Left hindlimb (tissue), 1 donor: ENCODE measurements around the gene GPR61.

ENCODE experiments used
- DNase-seq: peaks from one replicate; pipeline ENCODE4 v3.0.0-alpha.2; 2018

GPR61 gene

GRCh38 chr1:109539676-109540075, at the start of gene GPR61:
Gene GPR61, plus strand, starts transcription at chr1:109539872. Its CDS starts 3,151 bp downstream, at chr1:109543023.
- no peak for DNase-seq

- DNase-seq = peak; percentile 65
These were observed 49.4 kb upstream of the GPR61 start for GRCh38 chr1:109490029-109490933.

DNA sequence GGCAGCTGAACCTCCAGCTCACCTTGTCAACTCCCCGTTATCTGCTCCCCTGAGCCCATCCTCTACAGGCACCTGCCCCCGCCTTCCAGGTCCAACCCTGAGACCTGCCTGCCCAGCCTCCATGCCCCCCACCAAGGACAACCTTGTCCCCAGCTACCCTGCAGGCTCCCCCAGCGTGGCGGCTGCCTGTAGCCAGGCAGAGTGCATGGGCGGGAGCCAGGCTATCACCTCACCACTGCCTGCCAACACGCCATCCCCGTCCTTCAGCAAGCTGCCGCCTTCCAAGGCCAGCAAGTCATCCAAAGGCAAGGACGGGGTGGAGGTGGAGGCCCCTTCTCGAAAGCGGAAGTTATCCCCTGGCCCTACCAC, 48.8 kb upstream of the GPR61 start:
- no peak for DNase-seq

GRCh38 chr1:109491372-109491771, 48.3 kb upstream of the GPR61 start:
- no peak for DNase-seq

DNA sequence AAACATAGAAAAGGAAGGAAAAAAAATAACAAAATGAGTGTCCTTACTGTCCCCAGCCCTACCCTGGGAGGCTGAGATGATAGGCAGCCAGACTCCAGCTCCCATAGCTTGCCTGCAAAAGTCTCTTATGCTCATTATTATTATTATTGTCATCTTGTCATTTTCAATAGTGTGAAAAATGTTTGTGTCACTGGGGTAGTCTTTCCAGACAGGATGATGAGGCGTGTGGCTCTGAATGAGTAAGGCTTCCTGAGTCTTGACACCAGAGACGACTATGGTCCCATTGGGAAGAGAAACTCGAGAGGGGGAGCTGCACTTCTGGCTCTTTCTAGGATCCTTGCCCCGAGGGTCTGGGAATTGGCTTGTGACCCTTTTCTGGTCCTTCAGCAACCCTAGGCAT, 46.9 kb upstream of the GPR61 start:
- no peak for DNase-seq

- DNase-seq = no peak
These were observed 46.4 kb upstream of the GPR61 start for GRCh38 chr1:109493227-109493626.

- DNase-seq = peak; percentile 93
These were observed 45.7 kb upstream of the GPR61 start, which contains the start of gene CYB561D1 for GRCh38 chr1:109493805-109494539. Gene CYB561D1, plus strand, starts transcription at chr1:109494094. Its CDS starts 46 bp downstream, at chr1:109494140.

DNA sequence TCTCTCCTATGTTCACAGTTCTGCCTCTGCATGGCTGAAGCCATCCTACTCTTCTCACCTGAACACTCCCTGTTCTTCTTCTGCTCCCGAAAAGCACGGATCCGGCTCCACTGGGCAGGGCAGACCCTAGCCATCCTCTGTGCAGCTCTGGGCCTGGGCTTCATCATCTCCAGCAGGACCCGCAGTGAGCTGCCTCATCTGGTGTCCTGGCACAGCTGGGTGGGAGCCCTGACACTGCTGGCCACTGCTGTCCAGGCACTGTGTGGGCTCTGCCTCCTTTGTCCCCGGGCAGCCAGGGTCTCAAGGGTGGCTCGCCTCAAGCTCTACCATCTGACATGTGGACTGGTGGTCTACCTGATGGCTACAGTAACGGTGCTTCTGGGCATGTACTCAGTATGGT, 43.9 kb upstream of the GPR61 start:
- DNase-seq = no peak

DNA sequence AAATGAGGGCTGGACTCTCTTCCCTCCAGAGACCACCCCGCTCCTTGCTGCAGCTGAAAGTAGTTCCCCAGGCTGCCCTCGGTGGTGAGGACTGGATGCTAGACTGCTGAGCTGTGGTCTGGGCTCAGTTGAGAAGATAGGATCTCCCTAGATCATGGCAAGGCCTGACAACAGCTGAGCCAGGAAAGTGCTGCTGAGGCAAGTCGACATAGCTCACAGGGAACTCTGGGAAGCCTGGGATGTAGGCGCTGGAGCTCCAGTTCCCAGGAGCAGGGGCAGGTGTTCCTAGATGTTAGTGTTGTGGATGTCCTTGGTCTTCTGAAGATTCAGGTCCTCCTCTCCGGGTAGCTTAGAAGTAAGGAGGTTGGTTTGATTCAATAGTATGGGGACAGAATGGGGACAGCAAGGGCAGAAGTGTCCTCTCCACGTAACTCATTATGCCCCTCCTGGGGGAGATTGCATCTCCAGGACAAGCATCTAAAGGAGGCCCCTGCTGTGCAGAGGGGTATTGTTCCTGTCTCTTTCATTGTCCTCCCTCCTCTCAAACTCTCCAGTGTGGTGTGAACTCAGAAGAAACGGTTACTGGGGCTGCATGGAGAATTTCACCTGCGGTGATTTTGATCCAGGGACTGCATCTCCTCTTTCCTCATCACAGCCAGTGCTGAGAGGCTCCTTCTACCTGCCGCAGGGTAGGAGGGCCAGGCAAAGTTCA, 42.1 kb upstream of the GPR61 start:
- DNase-seq = no peak

DNA sequence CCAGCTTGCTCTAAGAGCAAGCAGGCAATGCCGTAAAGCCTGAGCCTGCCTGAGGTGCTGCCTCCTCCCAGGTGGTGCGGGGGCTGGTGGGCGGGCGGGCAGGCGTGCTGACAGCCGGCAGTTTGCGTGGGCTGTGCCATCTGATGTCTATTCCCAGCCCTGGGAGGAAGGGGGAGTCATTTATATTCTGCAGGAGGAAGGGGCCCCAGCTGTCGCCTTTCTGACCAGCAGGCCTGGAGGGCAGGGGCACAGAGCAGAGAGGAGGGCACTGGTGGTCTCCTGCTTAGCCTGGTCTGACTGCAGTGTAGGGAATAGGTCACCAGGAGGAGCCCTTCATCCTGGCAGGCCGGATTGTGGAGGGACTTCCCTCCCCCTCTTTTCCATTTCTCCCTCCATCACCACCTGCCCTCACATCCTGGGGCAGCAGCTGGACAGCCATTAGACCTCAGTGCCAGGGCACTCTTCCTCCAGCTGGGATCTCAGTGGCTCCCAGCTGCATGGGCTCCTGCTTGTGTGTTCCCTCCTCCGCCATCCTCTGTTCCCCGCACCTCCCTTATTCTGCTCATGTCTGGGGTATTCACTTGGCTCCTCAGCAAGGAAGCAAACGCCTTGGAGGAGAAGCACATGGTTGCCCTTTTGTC, 41.4 kb upstream of the GPR61 start:
- DNase-seq = peak; percentile 71

- DNase-seq = no peak
These were observed 40.6 kb upstream of the GPR61 start for GRCh38 chr1:109499081-109499480.

DNA sequence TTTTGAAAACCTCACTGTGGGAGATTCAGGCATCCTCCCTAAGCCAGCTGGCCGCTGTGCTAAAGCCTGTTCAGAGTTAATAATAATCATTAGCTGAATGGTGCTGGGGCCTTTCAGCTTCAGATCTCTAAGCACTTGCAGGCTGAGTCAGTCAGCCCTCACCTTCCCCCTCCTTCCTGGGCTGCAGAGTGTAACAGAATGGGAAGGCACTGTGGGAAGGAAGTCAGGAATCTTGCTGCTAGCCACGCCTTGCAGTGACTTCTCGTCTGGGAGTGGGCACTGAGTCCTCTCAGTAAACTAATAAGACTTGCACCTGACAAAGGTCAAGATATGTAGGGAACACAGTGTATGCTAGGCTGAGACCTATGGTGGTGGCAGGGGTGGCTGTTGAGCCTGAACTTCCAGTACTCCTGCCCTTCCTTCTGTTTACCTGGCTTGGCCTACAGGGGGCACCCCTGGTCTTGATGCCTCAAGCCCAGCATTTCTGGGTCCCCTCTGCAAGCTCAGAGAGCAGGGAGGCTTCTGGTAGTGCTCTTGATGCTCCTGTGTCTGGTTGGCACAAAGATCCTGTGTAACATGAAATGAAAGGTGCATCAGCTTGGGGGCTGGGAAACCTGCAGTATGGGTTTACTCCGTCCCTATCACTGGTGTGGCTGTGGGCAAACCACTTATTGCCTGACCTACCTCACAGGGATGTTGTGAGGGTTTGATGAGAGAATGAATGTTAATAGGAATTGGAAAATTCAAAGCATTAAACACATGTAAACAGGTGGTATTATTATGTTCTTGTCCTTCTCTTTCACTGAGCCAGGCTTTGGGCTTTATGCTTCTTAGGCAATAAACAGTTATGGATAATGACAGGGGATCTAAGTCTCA, 39.8 kb upstream of the GPR61 start:
- DNase-seq = no peak

GRCh38 chr1:109500941-109501381, 38.7 kb upstream of the GPR61 start:
- no peak for DNase-seq

- DNase-seq = no peak
These were observed 37.9 kb upstream of the GPR61 start for GRCh38 chr1:109501644-109502363.

GRCh38 chr1:109502364-109502851, 37.3 kb upstream of the GPR61 start:
- DNase-seq = no peak

DNA sequence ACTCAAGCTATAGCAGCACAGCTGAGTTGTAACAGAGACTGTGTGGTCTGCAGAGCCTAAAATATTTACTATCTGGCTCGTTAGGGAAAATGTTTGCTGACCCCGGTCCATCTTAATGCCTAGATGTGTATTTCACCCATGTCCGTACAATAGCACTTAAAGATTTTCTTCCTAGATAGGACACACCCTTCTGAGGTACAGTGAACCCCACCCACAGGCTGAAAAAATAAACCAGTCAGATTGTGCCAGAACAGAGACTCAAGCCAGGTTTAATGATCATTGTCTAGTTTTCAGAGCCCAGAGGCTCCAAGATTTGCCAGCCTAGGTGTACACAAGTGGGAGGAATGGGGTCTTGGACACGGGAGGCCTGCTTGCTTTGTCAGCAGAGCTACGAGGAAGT, 35.7 kb upstream of the GPR61 start:
- no peak for DNase-seq

GRCh38 chr1:109504974-109505373, 34.7 kb upstream of the GPR61 start:
- DNase-seq = no peak

DNA sequence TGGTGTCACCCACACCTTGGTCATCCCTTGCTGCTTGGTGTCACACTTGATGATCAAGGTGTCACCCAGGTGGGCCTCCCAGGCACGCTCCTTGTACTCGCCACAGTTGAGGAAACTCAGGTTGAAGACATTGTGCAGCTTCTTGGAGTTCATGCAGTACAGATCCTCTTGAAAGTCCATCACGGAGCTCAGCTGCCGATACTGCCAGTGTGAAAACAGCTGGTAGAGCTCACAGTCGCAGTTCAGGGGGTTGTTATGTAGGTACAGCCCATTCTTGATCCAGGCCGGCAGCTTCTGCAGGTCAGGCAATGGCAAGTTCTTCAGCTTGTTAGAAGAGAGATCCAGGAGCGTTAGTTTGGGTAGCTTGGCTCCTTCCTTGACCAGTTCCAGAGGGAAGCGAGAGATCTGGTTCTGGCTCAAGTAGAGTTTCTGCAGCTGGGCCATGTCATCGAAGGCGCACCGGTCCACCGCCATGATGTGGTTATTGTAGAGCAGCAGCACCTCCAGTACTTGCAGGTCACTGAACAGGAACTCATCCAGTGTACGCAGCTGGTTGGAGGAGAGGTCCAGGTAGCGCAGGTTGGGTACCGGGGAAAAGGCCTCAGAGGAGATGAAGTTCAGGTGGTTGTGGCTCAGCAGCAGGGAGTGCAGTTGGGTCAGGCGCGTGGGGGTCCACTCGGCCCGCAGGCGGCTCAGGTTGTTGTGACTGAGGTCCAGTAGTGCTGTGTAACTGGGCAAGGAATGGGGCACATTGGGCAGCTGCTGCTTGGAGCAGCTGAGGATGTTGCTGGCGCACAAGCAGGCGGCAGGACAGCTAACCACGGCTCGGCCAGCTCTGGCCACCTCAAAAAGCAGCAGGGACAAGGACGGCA, 31.4 kb upstream of the GPR61 start:
- no peak for DNase-seq

DNA sequence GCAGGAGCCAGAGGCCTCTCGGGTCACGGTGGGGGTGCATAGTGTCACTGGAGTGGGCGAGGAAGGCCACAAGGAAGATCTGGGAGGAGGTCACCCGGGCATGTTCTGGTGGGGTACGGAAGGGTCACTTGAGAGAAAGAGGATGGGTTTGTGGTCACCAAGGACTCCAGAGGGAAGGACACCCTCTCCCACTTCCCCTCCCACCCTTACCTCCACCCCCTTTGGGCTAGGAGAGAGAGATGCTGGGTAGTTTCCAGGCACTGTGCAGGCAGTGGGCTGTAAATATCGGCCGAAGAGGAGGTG, 30.8 kb upstream of the GPR61 start:
- no peak for DNase-seq
